GM12892 (cell line): ENCODE results near the gene DAO.

Experiments
- POLR2A ChIP-seq: IDR thresholded peaks from 2 replicates; pipeline ENCODE4 v1.6.1; 2011; ENCODE audit warnings: low read depth, low read length, control low read depth
- POLR2AphosphoS5 ChIP-seq: IDR thresholded peaks from 2 replicates; pipeline ENCODE4 v1.6.1; 2011; ENCODE audit warnings: low read depth, low read length, control low read depth
- TAF1 ChIP-seq: IDR thresholded peaks from 2 replicates; pipeline ENCODE4 v1.6.1; 2011; ENCODE audit warnings: low read depth, mild to moderate bottlenecking, control low read depth, low read length, borderline replicate concordance

DNA sequence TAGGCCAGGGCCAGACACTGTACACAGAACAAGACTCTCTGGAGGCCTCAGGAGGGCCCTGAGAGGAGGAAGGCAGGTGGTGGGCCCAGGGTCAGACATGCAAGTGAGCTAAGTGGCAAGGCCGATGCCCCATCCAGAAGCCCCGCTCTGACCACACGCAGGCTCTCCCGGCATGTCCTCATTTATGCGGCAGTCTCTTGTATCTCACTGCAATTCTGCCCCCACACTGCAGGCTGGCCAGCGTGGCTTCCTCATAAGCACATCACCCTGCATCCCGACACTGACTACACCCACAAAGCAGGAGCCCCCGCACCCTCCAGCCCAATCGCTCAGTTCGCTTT, 40.0 kb upstream of the DAO start:
- TF ChIP-seq POLR2A (no peak), TAF1 (no peak), POLR2AphosphoS5 (no peak)
